GM21737 (cell line): Measurements from ENCODE around the gene LINS1.

Experiments used
- ATAC-seq: cut with Tn5 transposase; IDR thresholded peaks from one replicate; pipeline ENCODE4 v1.9.1; 2021; ENCODE audit warnings: mild to moderate bottlenecking, moderate library complexity; ENCODE audit not compliant: unreplicated experiment

The LINS1 gene

GRCh38 chr15:100560323-100560722, 41.7 kb downstream of the LINS1 start:
- no peak for ATAC-seq

- ATAC-seq: no peak
Measured at GRCh38 chr15:100559330-100559729, 42.7 kb downstream of the LINS1 start.

GRCh38 chr15:100558771-100559254, 43.2 kb downstream of the LINS1 start:
- no peak for ATAC-seq

GRCh38 chr15:100553468-100553867, 48.5 kb downstream of the LINS1 start:
- no peak for ATAC-seq

GRCh38 chr15:100547961-100548360, 54.0 kb downstream of the LINS1 start:
- ATAC-seq: no peak

- no peak for ATAC-seq
Measured at GRCh38 chr15:100544946-100545345, 57.0 kb downstream of the LINS1 start.

- ATAC-seq: no peak
Measured at GRCh38 chr15:100544338-100544841, 57.6 kb downstream of the LINS1 start.

- no peak for ATAC-seq
Measured at GRCh38 chr15:100542290-100542689, 59.7 kb downstream of the LINS1 start.

GRCh38 chr15:100537331-100537730, 64.7 kb downstream of the LINS1 start:
- ATAC-seq: peak; percentile 75

GRCh38 chr15:100536733-100537132, 65.3 kb downstream of the LINS1 start:
- ATAC-seq: no peak

- no peak for ATAC-seq
Measured at GRCh38 chr15:100533886-100534285, 68.1 kb downstream of the LINS1 start.

GRCh38 chr15:100531823-100532327, 70.1 kb downstream of the LINS1 start:
- no peak for ATAC-seq

GRCh38 chr15:100531204-100531603, 70.8 kb downstream of the LINS1 start:
- ATAC-seq: no peak

GRCh38 chr15:100529556-100529955, 72.4 kb downstream of the LINS1 start:
- no peak for ATAC-seq

- no peak for ATAC-seq
Measured at GRCh38 chr15:100528833-100529428, 73.1 kb downstream of the LINS1 start, which contains the start of gene CERS3. Gene CERS3, minus strand, starts transcription at chr15:100528950. Its CDS starts 27,101 bp downstream, at chr15:100501849.

- ATAC-seq: no peak
Measured at GRCh38 chr15:100526027-100526481, 75.9 kb downstream of the LINS1 start.

GRCh38 chr15:100525436-100525835, 76.5 kb downstream of the LINS1 start:
- no peak for ATAC-seq

GRCh38 chr15:100524326-100524725, 77.7 kb downstream of the LINS1 start:
- ATAC-seq: no peak

GRCh38 chr15:100521907-100522306, 80.1 kb downstream of the LINS1 start:
- no peak for ATAC-seq

GRCh38 chr15:100520132-100520921, 81.7 kb downstream of the LINS1 start:
- no peak for ATAC-seq

- no peak for ATAC-seq
Measured at GRCh38 chr15:100517846-100518245, 84.1 kb downstream of the LINS1 start.
